H1 (cell line): Measurements from ENCODE around the gene POLE. TPM values are rescaled to one million over a fixed set of nuclear protein-coding genes. Genes with fewer than 3 reads are reported as not detected.

Experiments
- CHD7 ChIP-seq: fragments of 300-600 bp; sonication (generic); IDR thresholded peaks from 2 replicates; pipeline ENCODE4 v1.7.1; 2012; ENCODE audit warnings: low read length, moderate library complexity, mild to moderate bottlenecking, inconsistent platforms; ENCODE audit not compliant: insufficient replicate concordance
- CTCF ChIP-seq, 3 experiments: IDR thresholded peaks; 1 replicate in 2 of 3; 2 replicates in 1 of 3; pipeline versions ENCODE4 v1.5.1 to v1.6.1; 2011; ENCODE audit warnings: low read length in 3 of 3, mild to moderate bottlenecking in 3 of 3, inconsistent platforms in 2 of 3, low read depth in 1 of 3, moderate library complexity in 1 of 3; ENCODE audit not compliant: insufficient read depth in 1 of 3; ENCODE audit errors: control extremely low read depth in 1 of 3
- JUND ChIP-seq: IDR thresholded peaks from 2 replicates; pipeline ENCODE4 v1.6.1; 2011; ENCODE audit warnings: mild to moderate bottlenecking, improper control_type of control experiment, low read length
- KDM4A ChIP-seq: IDR thresholded peaks from one replicate; pipeline ENCODE4 v1.7.1; 2012; ENCODE audit warnings: low read depth, mild to moderate bottlenecking, moderate library complexity, low read length, inconsistent platforms; ENCODE audit not compliant: severe bottlenecking
- TBP ChIP-seq: IDR thresholded peaks from 2 replicates; pipeline ENCODE4 v1.6.1; 2011; ENCODE audit warnings: low read depth, low read length, improper control_type of control experiment
- polyA plus RNA-seq, 7 experiments: library from polyadenylated mRNA; depleted of rRNA in 3 of 7; stranded (reverse) in 5 of 7; unstranded in 2 of 7; fragments of >200 nt in 5 of 7; fragments of 200-250 nt in 2 of 7; gene quantifications; 1 replicate in 5 of 7; 2 replicates in 1 of 7; 4 replicates in 1 of 7; pipeline versions ENCODE4 v1.2.1 to v1.2.3, GENCODE V29; 2011 to 2013; ENCODE audit warnings: missing spikeins in 2 of 7, mixed read lengths in 2 of 7
- total RNA-seq: library from RNA; stranded (reverse); fragmentation: NEBNext Ultra II Directional; extraction: Animal tissue kit (Norgen Biotek cat#: 25700); gene quantifications from 2 replicates; pipeline ENCODE4 v1.2.1, GENCODE V29; 2021

Gene POLE
- total and polyA plus RNA-seq, 2 of the 8 experiments (the other 6 are each of a cell fraction or from before 2014, with no cell fraction given): 59.7 to 115 TPM

- peak; percentile 28 for TF ChIP-seq CHD7
- TF ChIP-seq CTCF (IDR thresholded peaks at IDR 0.05; ENCODE audit: control extremely low read depth in 1 of 3, insufficient read depth in 1 of 3, low read depth in 1 of 3, low read length in 3 of 3): peak in 2 of 3 experiments; percentile 81 to 92; a peak in 3 of 4 replicates
- no peak for TF ChIP-seq KDM4A
- TF ChIP-seq TBP: 0 out of 2 replicates have a peak, but pooled peaks have one; percentile 18
- no peak for TF ChIP-seq JUND
These were observed 86.8 kb downstream of the POLE start (continued) for GRCh38 chr12:132600048-132601032.
